T-helper 2 cell (primary cell): Measurements from ENCODE around the gene KRT76.

Experiments
- DNase-seq, 5 experiments: peaks; one replicate each; pipeline versions ENCODE4 v3.0.0 to v3.0.0-alpha.2; 2012 to 2022

KRT76 gene

DNA sequence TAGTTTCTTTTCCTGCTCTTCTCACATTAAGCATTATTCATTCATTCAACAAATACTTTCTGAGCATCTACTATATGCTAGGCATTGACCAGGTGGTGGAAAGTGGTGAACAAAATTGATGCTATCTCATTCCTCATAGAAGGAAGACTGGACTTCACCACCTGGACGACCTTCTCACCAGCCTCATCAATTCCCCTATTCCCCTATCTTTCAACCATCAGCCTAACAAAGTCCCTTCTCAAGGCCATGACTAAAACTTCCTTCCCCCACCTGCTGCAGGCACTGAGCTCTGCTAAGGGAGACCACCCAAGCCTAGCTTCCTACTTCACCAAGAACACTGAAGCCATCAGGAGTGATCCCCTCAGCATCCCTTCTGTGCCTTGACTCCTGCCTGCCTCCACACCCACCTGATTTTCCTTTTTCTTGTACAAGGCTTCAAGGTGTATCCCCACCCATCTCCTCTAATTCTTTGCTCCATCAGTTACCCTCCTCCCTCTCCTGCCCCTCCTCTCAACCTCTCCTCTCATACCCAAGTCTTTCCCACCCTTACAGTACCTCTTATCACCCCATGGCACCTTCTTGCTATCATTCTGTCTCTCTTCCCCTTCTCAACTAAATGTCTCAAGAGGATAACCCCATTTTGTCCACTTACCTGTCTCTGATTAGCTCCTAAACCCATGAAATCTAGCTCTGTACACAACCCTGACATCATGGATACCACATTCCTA lies 19.5 kb downstream of the KRT76 start:
- DNase-seq, result no peak

- no peak for DNase-seq
Observed at GRCh38 chr12:52756281-52756960, 20.7 kb downstream of the KRT76 start.

- DNase-seq, result no peak
Observed at GRCh38 chr12:52755533-52755932, 21.6 kb downstream of the KRT76 start.

DNA sequence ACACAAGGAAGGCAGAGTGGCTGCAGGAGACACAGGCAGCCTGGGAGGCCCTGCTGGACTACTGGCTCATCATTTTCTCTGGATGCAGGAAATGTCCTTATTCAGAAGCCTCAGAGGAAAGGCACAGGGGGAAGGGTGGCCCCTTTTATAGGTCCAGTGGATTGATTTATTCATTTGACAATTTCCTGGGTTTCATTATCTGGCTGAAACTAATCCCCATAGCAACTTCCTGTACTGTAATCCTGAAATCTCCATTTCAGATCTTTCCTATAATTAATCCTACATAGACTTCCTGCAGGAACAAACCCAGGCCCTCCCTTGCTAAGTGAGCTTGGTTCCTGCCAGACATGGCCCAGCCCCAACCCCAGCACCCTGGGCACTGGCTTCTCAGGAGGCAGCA lies 23.0 kb downstream of the KRT76 start:
- DNase-seq, result no peak

- DNase-seq, result no peak
Observed at GRCh38 chr12:52753283-52753682, 23.9 kb downstream of the KRT76 start.

GRCh38 chr12:52752516-52752915 lies 24.6 kb downstream of the KRT76 start:
- DNase-seq, result no peak

DNA sequence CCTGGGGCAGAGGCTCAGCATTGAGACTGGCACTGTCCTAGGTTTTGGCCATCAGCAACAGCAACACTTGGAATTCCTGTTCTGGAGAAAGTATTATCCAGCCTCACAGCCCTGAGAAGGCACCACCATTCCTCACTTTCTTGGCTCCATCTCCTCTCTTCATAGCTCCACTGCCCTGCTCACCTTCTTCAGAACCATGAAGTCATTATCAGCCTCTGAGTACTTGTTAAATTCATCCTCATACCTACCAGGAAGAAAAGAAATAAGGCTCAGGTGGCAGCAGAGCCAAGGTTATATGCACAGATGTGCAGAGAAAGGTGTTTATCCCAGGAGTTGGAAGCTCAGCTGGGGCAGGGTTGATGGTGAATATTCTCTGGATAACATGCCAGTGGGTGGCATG lies 25.4 kb downstream of the KRT76 start:
- no peak for DNase-seq

GRCh38 chr12:52750532-52750931 lies 26.6 kb downstream of the KRT76 start:
- DNase-seq, result peak in 1 of 5 experiments; percentile 79

DNA sequence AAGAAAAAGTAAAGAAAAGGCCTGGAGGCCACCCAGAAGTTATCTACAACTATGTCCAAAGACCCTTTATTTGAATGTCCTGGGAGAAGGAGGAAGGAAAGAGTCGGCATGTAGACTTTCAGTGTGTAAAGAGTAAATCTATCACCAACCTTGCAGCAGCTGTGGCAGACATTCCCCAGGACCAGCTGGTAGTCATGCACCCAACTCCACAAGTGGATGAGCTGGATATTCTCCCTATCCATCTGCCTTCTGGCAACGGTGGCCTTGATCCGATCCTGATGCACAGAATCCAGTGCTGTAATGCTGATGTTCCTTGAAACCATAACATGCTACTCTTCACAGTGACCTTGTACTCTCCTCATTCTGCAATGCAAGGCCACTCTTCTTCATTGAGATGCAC lies 27.3 kb downstream of the KRT76 start:
- DNase-seq, result no peak

DNA sequence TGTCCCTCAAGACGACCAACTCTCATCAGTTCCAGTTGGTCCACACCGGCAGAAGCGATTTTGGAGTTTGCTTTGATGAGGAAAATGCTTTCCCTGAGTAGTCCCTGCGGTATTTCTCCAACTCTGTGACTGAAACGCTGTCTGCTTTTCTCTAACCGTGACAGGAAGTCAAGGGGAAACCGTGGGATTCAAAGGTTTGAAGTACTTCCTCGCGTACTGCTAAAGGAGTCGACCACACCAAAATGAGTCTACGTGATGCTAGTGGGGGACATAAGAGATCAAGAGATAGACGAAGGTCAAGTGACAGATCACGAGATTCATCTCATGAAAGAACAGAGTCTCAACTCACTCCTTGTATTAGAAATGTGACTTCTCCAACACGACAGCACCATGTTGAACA lies 28.6 kb downstream of the KRT76 start:
- peak in 1 of 5 experiments; percentile 31 for DNase-seq

DNA sequence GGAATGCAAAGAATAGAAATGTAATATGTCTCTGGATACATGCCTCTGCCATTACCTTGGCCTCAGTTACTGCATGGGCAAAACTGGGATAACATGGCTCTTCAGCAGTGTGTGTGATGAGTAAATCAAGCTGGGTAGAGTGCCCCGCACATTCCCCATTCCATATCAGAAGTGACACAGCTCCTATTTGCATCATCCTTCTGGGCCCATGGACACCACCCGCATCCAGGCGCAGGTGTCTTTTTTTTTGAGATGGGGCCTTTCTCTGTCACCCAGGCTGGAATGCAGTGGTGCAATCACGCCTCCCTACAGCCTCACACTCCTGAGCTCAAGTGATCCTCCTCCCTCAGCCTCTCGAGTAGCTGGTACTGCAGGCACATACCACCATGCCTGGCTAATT lies 31.6 kb downstream of the KRT76 start:
- DNase-seq, result no peak

DNA sequence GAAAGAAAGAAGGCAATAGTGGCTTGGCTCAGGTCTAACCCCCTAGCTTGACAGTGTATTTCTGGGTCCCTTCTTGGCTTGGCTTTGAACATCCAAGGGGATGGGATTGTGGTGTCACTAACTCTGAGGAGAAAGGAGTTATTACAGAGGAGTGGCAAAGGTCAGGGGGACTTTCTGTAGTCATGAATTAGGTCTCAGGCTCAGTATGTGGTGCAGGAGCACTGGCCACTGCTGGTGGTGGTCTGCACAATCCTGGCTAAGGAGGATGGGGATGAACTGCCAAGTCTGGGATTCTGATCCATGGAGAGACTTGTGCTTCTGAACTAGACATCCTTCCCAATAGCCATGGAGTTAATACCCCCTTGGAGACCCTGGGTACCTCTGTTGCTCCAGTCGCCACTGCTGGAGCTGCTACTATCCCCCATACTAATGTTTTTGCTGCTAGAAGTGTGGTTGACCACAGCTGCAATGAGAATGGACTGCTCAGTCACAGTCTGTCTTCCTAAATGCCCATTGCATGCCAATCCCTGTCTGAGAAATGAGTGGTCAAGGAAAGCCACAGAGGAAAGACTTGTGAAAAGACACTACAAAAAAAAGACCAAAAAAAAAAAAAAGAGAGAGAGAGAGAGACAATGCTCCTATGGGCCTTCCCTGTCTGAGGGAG lies 32.5 kb downstream of the KRT76 start:
- no peak for DNase-seq

GRCh38 chr12:52742822-52743457 lies 34.2 kb downstream of the KRT76 start:
- no peak for DNase-seq

DNA sequence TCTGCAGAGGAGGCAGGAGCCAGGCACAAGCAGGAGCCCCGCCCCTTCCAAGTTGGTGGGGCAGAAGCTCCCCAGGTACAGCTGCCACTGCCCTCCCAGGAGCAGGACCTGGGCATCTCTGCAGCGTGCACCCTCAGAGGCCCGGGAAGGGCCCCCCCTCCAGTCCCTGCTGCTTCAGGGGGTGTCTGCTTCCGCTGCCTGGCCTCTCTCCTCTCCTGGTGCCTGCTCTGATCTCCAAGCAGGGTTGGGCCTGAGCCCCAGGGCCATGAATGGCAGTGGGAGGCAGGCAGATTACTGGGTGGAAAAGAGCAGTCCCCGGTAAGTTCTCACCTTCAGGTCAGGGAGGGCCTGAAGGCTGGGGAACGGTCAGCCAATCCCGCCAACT lies 35.0 kb downstream of the KRT76 start:
- DNase-seq, result no peak

- peak in 4 of 5 experiments; percentile 5 to 68 (median 26) for DNase-seq
Observed at GRCh38 chr12:52741375-52742195, 35.6 kb downstream of the KRT76 start.

DNA sequence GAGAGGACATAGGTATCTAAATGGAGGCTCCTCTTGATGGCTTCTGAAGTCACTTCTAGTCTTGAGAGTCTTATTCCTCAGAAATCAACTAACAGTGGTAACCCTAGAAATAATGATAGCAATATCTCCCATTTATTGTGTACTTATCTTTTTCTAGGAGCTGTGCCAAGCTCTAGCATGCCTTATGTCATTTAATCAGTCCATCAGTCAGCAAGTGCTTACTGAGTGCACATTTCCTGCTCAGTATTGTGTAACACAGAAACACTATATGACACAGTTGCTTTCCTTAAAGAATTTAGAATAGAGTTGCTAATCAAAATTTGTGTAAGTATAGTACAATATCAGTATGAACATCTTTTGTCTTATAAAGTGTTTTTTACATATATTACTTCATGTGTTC lies 36.6 kb downstream of the KRT76 start:
- no peak for DNase-seq

DNA sequence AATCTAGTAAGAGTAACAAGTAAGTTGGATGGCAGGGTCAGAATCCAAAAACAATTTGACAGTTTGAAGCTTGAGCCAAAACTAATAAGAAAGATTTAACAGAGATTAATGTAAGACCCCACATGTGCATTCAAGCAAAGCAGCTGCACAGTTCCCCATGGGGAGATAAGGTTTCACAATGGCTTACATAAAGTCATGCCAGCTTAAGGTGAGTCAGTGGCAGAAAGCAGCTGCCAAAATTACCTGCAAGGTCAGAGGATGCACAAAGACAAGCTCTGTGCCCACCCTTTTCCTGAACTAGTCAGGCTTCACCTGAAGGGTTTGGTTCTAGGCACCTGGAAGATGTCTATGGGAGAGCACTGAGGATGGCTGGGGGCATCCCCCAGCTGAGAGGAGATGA lies 37.2 kb downstream of the KRT76 start:
- no peak for DNase-seq

DNA sequence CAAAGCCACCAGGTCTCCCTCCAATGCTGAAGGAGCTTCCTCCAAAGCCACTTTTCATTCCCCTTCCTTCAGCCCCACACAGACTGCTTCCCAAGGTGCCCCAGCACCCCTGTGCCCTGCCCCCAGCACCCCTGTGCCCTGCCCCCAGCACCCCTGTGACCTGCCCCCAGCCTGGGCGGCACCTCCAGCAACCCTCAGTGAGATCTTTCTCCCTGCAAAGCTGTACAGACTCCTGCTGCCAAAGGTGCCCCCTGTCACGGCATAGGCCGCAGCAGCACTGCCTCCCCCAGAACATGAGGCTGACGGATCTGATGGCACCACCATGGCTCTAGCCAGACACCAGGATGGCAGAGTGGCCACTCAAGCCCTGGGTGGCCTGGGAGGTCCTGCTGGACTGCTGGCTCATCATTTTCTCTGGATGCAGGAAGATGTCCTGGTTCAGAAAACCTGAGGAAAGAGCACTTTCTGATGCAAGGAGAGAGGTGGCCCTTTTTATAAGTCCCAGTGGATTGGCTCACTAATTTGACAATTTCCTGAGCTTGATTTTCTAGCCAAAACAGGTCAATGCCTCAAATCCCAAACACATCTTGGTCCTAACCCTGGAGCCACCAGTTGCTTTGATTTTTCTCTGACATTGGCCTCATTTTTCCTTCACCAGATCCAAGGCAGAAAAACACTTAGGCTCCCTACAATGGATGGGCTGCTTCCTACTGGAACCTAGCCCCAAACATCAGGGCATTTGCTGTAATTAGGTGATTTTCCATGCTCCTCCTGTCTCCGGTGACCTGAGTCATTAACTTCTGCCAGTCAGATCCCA lies 41.1 kb downstream of the KRT76 start:
- no peak for DNase-seq

DNA sequence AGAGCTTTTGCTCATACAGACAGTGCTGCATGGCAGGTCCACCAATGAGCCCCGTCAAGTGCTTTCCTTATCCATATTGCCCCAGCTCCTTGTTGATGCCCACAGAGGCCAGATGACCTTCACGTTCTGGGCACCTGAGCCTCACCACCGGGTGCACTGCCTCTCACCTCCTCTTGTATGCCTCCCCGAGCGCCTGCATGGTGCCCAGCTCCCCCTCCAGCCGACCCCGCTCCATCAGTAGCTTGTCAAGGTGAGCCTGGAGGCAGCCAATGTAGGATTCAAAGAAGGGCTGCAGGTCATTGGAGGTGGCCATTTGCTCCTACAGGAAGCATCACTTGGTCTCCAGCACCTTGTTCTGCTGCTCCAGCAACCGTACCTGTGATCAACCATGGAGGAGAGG lies 42.0 kb downstream of the KRT76 start:
- DNase-seq, result no peak

- no peak for DNase-seq
Observed at GRCh38 chr12:52730793-52731192, 46.4 kb downstream of the KRT76 start.

DNA sequence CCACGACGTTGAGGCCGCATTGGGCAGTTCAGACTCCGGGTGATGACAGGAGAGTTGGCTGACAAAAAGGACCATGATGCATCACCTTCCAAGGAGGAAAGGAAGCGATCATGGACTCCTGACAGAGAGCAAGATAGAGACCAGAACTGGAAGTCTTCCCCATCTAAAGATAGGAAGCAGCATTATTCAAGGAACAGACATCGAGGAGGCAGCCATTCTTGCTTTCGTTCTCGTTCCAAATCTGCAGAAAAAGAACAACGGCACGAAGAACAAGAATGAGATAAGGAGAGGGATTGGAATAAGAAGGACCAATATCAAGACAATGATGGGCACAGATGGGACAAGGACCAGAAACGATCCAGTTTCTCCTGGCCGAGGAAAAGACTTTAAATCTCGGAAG lies 46.8 kb downstream of the KRT76 start:
- no peak for DNase-seq

GRCh38 chr12:52729147-52729546 lies 48.0 kb downstream of the KRT76 start:
- no peak for DNase-seq
